Heart left ventricle (tissue), 16 donors: ENCODE results near the gene PPIE. TPM values are rescaled to one million over a fixed set of nuclear protein-coding genes. Genes with fewer than 3 reads are reported as not detected.

Experiments
- ATAC-seq, 4 donors: fragments of 200-7000 bp; cut with Tn5 transposase; one replicate each; pipeline ENCODE4 v1.9.1; 2020 to 2022; ENCODE audit warnings: moderate library complexity in 4 of 4, mild to moderate bottlenecking in 3 of 4, moderate number of reproducible peaks in 1 of 4
- DNase-seq, 5 donors: peaks; one replicate each; pipeline ENCODE4 v3.0.0-alpha.2; 2020
- H3K27ac ChIP-seq, 12 donors: fragments of 200-600 bp; sonication (generic) in 4 of 12; one replicate each; pipeline versions ENCODE4 v1.5.0 to v1.8.0; 2016 to 2022; ENCODE audit warnings: mild to moderate bottlenecking in 2 of 12
- H3K27me3 ChIP-seq, 9 donors: fragments of 200-600 bp; sonication (generic) in 2 of 9; one replicate each; pipeline versions ENCODE4 v1.5.1 to v1.8.0; 2016 to 2022; ENCODE audit warnings: mild to moderate bottlenecking in 3 of 9
- H3K36me3 ChIP-seq, 9 donors: fragments of 200-600 bp; sonication (generic) in 2 of 9; one replicate each; pipeline versions ENCODE4 v1.5.0 to v1.8.0; 2018 to 2022; ENCODE audit warnings: mild to moderate bottlenecking in 2 of 9
- H3K4me1 ChIP-seq, 12 donors: fragments of 200-600 bp; sonication (generic) in 4 of 12; one replicate each; pipeline versions ENCODE4 v1.5.0 to v1.8.0; 2016 to 2022; ENCODE audit warnings: mild to moderate bottlenecking in 3 of 12
- H3K4me3 ChIP-seq, 12 donors: fragments of 200-600 bp; sonication (generic) in 4 of 12; one replicate each; pipeline versions ENCODE4 v1.5.0 to v1.8.0; 2017 to 2022; ENCODE audit warnings: mild to moderate bottlenecking in 9 of 12, moderate library complexity in 4 of 12
- H3K9me3 ChIP-seq, 12 donors: fragments of 200-600 bp; sonication (generic) in 4 of 12; one replicate each; pipeline versions ENCODE4 v1.5.0 to v1.8.0; 2016 to 2022; ENCODE audit warnings: mild to moderate bottlenecking in 1 of 12
- POLR2A ChIP-seq, 2 donors: fragments of 450-650 bp; IDR thresholded peaks; one replicate each; pipeline ENCODE4 v1.6.1; 2017; ENCODE audit warnings: antibody characterized with exemption in 2 of 2, mild to moderate bottlenecking in 2 of 2, moderate library complexity in 2 of 2
- WGBS, 4 donors: extraction: QIAGEN DNeasy Blood & Tissue Kit in 2 of 4; methylation state at CpG; one replicate each; pipeline versions ENCODE4 v1.1.5 to v1.1.7; 2013 to 2018; 5-methylcytosine and 5-hydroxymethylcytosine counted together
- intact Hi-C, 10 donors: fragments of 100-400 bp; cut with DNase I; formaldehyde crosslinking; loops; one replicate each; pipeline versions ENCODE4 v1.11.1 to v1.14.2; 2022
- polyA plus RNA-seq, 2 donors: library from polyadenylated mRNA; stranded (reverse); fragments of 200-250 nt; gene quantifications; one replicate each; pipeline ENCODE4 v1.2.3, GENCODE V29; 2013
- total RNA-seq, 9 donors: library from RNA; depleted of rRNA in 2 of 9; stranded (reverse); fragments of >200 nt in 2 of 9; fragmentation: NEBNext Ultra II Directional in 3 of 9; extraction: Animal tissue kit (Norgen Biotek cat#: 25700) in 3 of 9; gene quantifications; one replicate each; pipeline versions ENCODE4 v1.1.0 to v1.2.4, GENCODE V29; 2016 to 2023
- TF ChIP-seq, protein P1 (sequence below), 12 donors: fragments of 200-600 bp; sonication (generic) in 4 of 12; IDR thresholded peaks; one replicate each; pipeline versions ENCODE4 v1.5.0 to v1.8.0; 2018 to 2022; ENCODE audit warnings: antibody characterized with exemption in 12 of 12, mild to moderate bottlenecking in 5 of 12
- donor health status: ischemic (EF 13 %, LVEDD 7.1; RV severe dilation, severe dysfunction).
- donor health status: healthy with polysubstance abuse.
- donor health status: DM: no; HTN: yes; CAD: no.
- donor health status: DM: no; HTN: no; CAD: no.
- donor health status: ischemic (EF 25% LVEDD 6.9; RV normal size, moderate dysfunction).
- donor health status: ischemic (EF 25% LVEDD 5.7; RV mildly dilated, moderate dysfunction).
- donor health status: healthy.
- donor health status: DM: yes; HTN: yes; CAD: no.
- donor health status: ischemic (EF 35%, LVEDD 5.7; RV mildly dilated, moderate dysfunction).
- donor health status: nonischemic (EF 11% LVEDD 7.7; RV severe dilation, severe dysfunction).
- donor health status: DM: yes; HTN: yes; CAD: no.
- donor health status: PGD.
- donor health status: ischemic (EF 29% LVEDD 5.4; RV normal size, mild dysfunction).
- donor health status: nonischemic (EF 23%, LVEDD 6.1; RV moderate dilation, normal function).

Gene PPIE
- total and polyA plus RNA-seq, 11 donors = 22.2 to 45.3 (median 28.2) TPM

DNA sequence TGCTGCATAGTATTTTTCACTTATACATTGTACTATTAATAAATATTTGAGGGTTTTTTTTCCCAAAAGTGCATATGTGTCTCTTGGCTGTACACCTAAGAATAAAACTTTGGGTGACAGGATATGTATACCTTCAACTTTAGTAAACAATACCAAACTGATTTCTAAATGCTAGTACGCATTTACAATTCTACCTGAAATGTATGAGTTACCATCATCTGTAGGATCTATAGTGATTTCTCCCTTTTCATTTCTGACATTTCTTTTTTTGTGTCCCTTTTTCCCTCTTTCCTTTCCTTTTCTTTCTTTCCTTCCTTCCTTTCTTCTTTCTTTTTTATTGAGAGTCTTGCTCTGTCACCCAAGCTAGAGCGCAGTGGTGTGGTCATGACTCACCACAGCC is 66.7 kb downstream of the PPIE start:
- no peak overlapping the region for H3K4me3 ChIP-seq
- no peaks in the 10 kb centered on the region for H3K36me3 ChIP-seq
- peaks cover 0 to 15% (median 6%) of the 10 kb centered on the region in 12 donors for H3K9me3 ChIP-seq
- no peaks in the 10 kb centered on the region for H3K27me3 ChIP-seq
- intact Hi-C loops = loop anchor here in 1 of 10 donors (10.0 kb wide), 1 partner anchor 201 kb away; no protein-coding TSS in a partner anchor
- peaks cover 0 to under 1% (median 0%) of the 10 kb centered on the region in 12 donors for H3K4me1 ChIP-seq
- no peak for ATAC-seq
- TF ChIP-seq, protein P1, sequence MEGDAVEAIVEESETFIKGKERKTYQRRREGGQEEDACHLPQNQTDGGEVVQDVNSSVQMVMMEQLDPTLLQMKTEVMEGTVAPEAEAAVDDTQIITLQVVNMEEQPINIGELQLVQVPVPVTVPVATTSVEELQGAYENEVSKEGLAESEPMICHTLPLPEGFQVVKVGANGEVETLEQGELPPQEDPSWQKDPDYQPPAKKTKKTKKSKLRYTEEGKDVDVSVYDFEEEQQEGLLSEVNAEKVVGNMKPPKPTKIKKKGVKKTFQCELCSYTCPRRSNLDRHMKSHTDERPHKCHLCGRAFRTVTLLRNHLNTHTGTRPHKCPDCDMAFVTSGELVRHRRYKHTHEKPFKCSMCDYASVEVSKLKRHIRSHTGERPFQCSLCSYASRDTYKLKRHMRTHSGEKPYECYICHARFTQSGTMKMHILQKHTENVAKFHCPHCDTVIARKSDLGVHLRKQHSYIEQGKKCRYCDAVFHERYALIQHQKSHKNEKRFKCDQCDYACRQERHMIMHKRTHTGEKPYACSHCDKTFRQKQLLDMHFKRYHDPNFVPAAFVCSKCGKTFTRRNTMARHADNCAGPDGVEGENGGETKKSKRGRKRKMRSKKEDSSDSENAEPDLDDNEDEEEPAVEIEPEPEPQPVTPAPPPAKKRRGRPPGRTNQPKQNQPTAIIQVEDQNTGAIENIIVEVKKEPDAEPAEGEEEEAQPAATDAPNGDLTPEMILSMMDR (IDR thresholded peaks at IDR 0.05) = no peak
- TF ChIP-seq POLR2A (IDR thresholded peaks at IDR 0.05) = no peak
- no peak overlapping the region for H3K27ac ChIP-seq
- WGBS, 4 donors = 94 to 97% (median 95%) methylated on average over 2 of the region's 2 CpGs
- no peak for DNase-seq

DNA sequence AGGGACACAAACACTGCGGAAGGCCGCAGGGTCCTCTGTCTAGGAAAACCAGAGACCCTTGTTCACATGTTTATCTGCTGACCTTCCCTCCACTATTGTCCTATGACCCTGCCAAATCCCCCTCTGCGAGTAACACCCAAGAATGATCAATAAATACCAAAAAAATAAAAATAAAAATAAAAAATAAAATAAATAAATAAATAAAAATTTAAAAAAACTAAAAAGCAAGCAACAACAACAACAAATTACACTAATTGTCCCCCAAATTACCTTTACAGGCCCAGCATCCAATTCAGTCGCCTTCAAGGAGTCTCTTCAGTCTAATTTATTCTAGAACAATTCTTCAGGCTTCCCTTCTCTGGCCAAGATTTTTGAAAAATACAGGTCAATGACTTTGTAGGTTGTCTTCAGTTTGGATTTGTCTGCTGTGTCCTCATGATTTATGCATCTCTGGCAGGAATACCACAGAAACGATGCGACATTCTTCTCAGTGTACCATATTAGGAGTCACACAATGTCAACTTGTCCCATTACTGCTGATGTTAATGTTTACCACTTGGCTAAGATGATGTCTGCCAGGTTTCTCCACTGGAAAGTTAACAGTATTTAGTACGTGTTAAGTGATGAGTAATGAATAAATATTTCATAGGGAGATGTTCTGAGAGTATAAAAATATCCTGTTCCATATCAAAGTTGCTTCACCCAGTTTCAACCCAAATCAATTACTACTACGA is 70.3 kb downstream of the PPIE start:
- no peak for ATAC-seq
- H3K27ac ChIP-seq = no peak overlapping the region
- WGBS, 4 donors = 83 to 86% (median 84%) methylated on average over 6 to 8 of the region's 8 CpGs

DNA sequence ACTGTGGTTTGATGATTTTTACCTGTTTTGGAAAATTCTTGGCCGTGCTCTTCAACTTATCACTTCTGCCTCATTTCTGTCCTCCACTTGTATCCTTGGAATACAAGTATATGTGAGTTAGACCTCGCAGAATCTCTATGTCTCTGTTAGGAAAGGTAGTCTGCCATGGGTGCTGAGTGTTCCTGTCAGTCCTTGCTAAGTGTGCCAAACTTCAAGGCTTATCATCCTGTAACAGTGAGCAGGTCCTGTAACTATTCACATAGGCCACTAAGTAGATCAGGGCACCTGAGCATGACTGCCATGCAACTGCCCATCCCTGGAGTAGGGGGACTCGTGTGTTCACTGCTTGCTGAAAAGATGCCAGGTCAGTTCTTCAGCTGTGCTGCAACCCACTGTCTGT is 74.2 kb downstream of the PPIE start:
- Histone ChIP-seq H3K27ac (no peak overlapping the region), H3K4me1 (peaks cover 0 to 3% (median 0%) of the 10 kb centered on the region in 12 donors), H3K27me3 (peaks cover 0 to 7% (median 0%) of the 10 kb centered on the region in 9 donors), H3K36me3 (no peaks in the 10 kb centered on the region), H3K4me3 (no peak overlapping the region), H3K9me3 (no peaks in the 10 kb centered on the region)
- intact Hi-C loops = no loop called here
- no peak for TF ChIP-seq POLR2A (IDR thresholded peaks at IDR 0.05)
- TF ChIP-seq, protein P1 (IDR thresholded peaks at IDR 0.05) = no peak
- DNase-seq (no peak), ATAC-seq (peak; percentile 61 to 75 (median 68))
- 35 to 59% (median 46%) methylated on average over 3 of the region's 3 CpGs for WGBS, 4 donors

More for the DNA sequence above, 70.3 kb downstream of the PPIE start:
- H3K4me3 ChIP-seq = no peak overlapping the region
- no peaks in the 10 kb centered on the region for H3K27me3 ChIP-seq
- peaks cover 0 to 15% (median 6%) of the 10 kb centered on the region in 12 donors for H3K9me3 ChIP-seq
- intact Hi-C loops = loop anchor here in 1 of 10 donors (10.0 kb wide), 1 partner anchor 204 kb away; no protein-coding TSS in a partner anchor
- no peaks in the 10 kb centered on the region for H3K36me3 ChIP-seq
- no peak for DNase-seq
- no peak for TF ChIP-seq POLR2A (IDR thresholded peaks at IDR 0.05)
- TF ChIP-seq, protein P1 (IDR thresholded peaks at IDR 0.05) = no peak
- no peaks in the 10 kb centered on the region for H3K4me1 ChIP-seq

Other genes with a start within 250 kb of the PPIE start
- 1 to 10 TPM in 3 of 9 donors, under 1 TPM in 5, not detected in 1; 0.22 to 2.4 (median 0.78) TPM for gene BMP8A, start 247.2 kb upstream of the PPIE start, total RNA-seq
- under 1 TPM in 1 of 2 donors, not detected in 1; 0.43 TPM for gene BMP8A, start 247.2 kb upstream of the PPIE start, polyA plus RNA-seq
- 100 to 1,000 TPM; 193 to 283 (median 236) TPM for gene PABPC4, start 162.1 kb upstream of the PPIE start, total RNA-seq
- 100 to 1,000 TPM; 146 to 190 TPM for gene PABPC4, start 162.1 kb upstream of the PPIE start, polyA plus RNA-seq
- 10 to 100 TPM in 7 of 9 donors, 1 to 10 TPM in 2; 7.0 to 35.2 (median 18.8) TPM for gene HEYL, start 99.2 kb upstream of the PPIE start, total RNA-seq
- 10 to 100 TPM; 10.6 to 23.3 TPM for gene HEYL, start 99.2 kb upstream of the PPIE start, polyA plus RNA-seq
- gene NT5C1A, start 66.8 kb upstream of the PPIE start, total RNA-seq = 10 to 100 TPM in 8 of 9 donors, 1 to 10 TPM in 1; 3.3 to 46.6 (median 23.8) TPM
- 1 to 10 TPM; 2.0 to 2.2 TPM for gene NT5C1A, start 66.8 kb upstream of the PPIE start, polyA plus RNA-seq
- gene HPCAL4, start 47.4 kb upstream of the PPIE start, total RNA-seq = 1 to 10 TPM in 1 of 9 donors, under 1 TPM in 8; 0.12 to 1.2 (median 0.39) TPM
- gene HPCAL4, start 47.4 kb upstream of the PPIE start, polyA plus RNA-seq = under 1 TPM; 0.46 to 0.69 TPM
- gene OXCT2, start 32.5 kb downstream of the PPIE start, total RNA-seq = 1 to 10 TPM in 8 of 9 donors, under 1 TPM in 1; 0.75 to 7.5 (median 2.7) TPM
- 1 to 10 TPM; 1.3 to 5.0 TPM for gene OXCT2, start 32.5 kb downstream of the PPIE start, polyA plus RNA-seq
- gene BMP8B, start 50.0 kb downstream of the PPIE start, total RNA-seq = under 1 TPM; 0.19 to 0.68 (median 0.53) TPM
- gene BMP8B, start 50.0 kb downstream of the PPIE start, polyA plus RNA-seq = under 1 TPM; 0.08 to 0.19 TPM
- gene TRIT1, start 144.6 kb downstream of the PPIE start, total RNA-seq = 10 to 100 TPM; 15.0 to 19.0 (median 17.2) TPM
- gene TRIT1, start 144.6 kb downstream of the PPIE start, polyA plus RNA-seq = 10 to 100 TPM; 13.6 to 14.0 TPM
- gene MYCL, start 163.0 kb downstream of the PPIE start, total RNA-seq = 1 to 10 TPM in 3 of 9 donors, under 1 TPM in 6; 0.27 to 3.0 (median 0.75) TPM
- under 1 TPM; 0.15 to 0.53 TPM for gene MYCL, start 163.0 kb downstream of the PPIE start, polyA plus RNA-seq
- 1 to 10 TPM in 4 of 9 donors, under 1 TPM in 5; 0.23 to 4.2 (median 0.96) TPM for gene MFSD2A, start 216.3 kb downstream of the PPIE start, total RNA-seq
- gene MFSD2A, start 216.3 kb downstream of the PPIE start, polyA plus RNA-seq = 10 to 100 TPM in 1 of 2 donors, under 1 TPM in 1; 0.11 to 12.7 TPM